ENCODE results near the gene LGMN.
"Not testable (repeated sequence)": the region's sequence is repeated elsewhere in the genome, so short reads cannot be mapped to it uniquely, and the experiment has no call there.

Gene LGMN

DNA sequence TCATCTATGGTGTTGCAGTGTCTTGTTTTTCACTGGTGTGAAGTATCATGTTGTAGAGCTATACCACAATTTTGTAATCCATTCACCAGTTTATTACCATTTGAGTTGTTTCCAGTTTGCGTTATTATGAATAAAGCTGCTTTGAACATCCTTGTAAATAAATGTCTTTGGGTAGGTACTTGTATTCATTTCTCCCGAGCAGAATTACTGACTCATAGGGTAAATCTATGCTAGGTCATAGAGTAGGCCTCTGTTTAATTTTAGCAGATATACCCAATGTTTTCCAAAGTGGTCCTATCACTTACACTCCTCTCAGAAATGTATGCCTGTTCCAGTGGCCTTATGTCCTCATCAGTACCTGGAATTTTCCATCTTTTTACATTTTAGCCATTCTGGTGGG, 39.1 kb upstream of the LGMN start:
- DNase-seq (ENCODE audit: low spot score) = no peak
- TF ChIP-seq, protein P1, sequence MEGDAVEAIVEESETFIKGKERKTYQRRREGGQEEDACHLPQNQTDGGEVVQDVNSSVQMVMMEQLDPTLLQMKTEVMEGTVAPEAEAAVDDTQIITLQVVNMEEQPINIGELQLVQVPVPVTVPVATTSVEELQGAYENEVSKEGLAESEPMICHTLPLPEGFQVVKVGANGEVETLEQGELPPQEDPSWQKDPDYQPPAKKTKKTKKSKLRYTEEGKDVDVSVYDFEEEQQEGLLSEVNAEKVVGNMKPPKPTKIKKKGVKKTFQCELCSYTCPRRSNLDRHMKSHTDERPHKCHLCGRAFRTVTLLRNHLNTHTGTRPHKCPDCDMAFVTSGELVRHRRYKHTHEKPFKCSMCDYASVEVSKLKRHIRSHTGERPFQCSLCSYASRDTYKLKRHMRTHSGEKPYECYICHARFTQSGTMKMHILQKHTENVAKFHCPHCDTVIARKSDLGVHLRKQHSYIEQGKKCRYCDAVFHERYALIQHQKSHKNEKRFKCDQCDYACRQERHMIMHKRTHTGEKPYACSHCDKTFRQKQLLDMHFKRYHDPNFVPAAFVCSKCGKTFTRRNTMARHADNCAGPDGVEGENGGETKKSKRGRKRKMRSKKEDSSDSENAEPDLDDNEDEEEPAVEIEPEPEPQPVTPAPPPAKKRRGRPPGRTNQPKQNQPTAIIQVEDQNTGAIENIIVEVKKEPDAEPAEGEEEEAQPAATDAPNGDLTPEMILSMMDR (IDR thresholded peaks at IDR 0.05; ENCODE audit: extremely low read depth, missing control alignments) = no peak

DNA sequence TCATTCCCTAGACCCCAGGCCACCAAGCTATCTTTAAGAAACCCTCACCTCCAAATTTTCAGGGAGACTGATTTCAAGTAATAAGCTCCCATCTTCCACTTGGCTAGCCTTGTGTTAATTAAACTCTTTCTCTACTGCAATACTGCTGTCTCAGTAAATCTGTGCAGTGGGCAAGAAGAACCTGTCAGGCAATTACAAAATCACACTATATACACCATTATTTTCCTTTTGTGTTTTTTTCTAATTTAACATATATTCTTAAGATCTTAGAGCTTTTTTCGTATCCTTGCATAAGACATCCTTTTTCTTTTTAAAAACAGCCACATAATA, 38.0 kb upstream of the LGMN start:
- TF ChIP-seq, protein P1 (IDR thresholded peaks at IDR 0.05; ENCODE audit: extremely low read depth, missing control alignments) = no peak
- DNase-seq (ENCODE audit: low spot score) = no peak

DNA sequence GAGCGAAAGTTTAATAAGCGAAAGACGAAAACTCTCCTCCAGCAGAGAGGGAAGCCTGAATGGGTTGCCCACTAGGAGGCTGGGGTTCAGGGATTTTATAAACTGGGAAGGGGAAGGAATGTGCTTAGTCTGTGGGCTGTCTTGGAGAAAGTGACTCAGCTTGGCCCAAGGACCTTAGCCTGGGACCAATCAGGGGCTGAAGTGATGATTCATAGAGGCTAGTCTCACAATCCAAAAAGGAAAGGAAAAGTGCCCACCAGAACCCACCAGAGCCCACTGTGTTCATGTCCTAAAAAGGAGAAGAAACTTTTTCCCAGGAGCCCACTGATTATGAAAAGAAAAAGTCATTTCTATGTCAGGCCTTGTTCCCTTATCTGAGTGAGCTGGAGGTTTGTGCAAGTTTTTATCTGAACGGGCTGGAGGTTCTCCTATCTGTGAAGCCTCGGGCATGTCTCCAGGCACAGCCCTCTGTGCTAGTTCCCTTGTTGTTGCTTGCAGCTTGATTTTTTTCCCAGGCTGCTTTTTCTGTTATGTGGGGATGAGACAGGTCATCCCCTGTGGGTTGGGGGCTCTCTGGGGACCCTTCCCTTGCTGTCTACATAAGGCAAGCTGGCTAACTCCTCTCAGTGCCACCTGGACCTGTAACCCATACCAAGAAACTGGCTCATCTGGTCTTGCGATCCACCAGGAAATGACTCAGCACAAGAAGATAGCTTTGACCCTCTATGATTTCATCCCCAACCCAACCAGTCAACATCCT, 37.4 kb upstream of the LGMN start:
- TF ChIP-seq, protein P1 (IDR thresholded peaks at IDR 0.05; ENCODE audit: extremely low read depth, missing control alignments) = no peak
- DNase-seq (ENCODE audit: low spot score) = no peak

DNA sequence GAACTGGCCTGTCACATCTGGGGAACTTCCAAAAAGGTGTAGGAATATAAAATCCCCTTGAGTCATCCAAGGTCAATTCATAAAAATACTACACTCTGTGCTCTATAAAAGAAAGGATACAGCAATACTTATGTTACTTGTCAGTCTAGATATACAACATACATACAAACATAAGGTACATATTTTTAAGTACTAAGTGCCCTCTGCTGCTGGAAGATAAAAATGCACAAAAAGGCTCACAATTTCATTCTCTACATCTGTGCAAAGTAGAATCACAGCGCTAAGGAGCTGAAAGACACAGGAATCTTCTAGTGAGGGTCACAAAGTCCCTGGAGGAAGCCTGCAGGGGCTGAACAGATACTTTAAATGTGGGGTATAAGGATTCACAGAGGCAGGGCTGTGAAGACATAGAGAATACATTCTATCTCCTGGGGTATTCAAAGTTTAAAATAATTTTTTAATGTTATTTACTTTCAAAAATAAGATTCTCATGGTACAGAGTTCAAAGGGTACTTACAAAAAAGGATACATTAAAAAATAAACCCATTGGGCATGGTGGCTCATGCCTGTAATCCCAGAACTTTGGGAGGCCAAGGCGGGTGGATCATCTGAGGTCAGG, 35.5 kb upstream of the LGMN start:
- TF ChIP-seq, protein P1 (IDR thresholded peaks at IDR 0.05; ENCODE audit: extremely low read depth, missing control alignments) = peak; percentile 62
- peak; percentile 44 for DNase-seq (ENCODE audit: low spot score)

DNA sequence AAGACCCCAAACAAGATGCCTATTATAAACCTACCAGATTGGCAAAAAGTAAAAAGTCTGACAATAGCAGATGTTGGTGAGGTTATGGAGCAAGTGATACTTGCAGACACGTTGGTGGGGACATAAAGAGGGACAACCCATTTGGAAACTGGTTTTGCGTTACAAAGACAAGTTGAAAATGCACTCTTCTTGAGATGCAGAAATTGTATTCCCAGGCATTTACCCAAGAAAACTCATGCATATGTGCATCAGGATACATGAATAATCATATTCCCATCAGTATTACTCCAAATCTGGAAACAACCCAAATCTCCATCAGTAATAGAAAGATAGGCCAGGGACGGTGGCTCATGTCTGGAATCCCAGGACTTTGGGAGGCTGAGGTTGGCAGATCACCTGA, 32.9 kb upstream of the LGMN start:
- TF ChIP-seq, protein P1 (IDR thresholded peaks at IDR 0.05; ENCODE audit: extremely low read depth, missing control alignments) = no peak
- no peak for DNase-seq (ENCODE audit: low spot score)

DNA sequence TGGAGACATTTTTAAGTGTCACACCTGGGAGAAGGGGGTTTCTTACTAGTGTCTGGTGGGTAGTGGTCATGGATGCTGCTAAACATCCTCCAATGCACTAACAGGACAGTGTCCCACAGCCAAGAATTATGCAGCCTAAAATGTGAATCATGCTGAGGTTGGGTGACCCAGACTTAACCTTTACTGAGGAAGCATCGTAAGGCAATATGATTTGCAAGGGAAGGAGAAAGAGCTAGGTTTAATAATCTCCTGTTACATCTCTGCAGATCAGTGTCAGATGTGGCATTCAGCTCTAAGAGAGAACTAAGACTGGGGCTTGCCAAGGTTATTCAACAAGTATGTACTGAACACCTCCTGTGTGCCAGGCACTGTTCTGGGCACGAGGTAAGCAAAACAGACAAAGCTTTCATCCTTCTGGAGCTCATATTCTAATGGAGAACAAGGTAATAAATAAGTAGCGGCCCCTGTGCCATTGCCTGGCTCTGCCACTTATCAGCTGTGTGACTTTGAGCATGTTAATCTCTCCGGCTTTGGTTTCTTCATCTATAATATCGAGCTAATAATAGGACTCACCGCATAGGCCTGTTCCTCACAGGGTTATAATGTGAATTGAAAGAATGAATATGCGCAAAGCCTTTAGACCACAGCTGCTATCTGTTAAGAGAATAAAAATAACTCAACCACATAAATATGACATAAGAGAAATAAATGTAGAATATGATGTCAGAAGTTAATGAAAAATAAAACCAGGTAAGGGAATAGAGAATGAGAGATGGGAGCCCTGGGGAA, 32.2 kb upstream of the LGMN start:
- DNase-seq (ENCODE audit: low spot score) = no peak
- TF ChIP-seq, protein P1 (IDR thresholded peaks at IDR 0.05; ENCODE audit: extremely low read depth, missing control alignments) = no peak

DNA sequence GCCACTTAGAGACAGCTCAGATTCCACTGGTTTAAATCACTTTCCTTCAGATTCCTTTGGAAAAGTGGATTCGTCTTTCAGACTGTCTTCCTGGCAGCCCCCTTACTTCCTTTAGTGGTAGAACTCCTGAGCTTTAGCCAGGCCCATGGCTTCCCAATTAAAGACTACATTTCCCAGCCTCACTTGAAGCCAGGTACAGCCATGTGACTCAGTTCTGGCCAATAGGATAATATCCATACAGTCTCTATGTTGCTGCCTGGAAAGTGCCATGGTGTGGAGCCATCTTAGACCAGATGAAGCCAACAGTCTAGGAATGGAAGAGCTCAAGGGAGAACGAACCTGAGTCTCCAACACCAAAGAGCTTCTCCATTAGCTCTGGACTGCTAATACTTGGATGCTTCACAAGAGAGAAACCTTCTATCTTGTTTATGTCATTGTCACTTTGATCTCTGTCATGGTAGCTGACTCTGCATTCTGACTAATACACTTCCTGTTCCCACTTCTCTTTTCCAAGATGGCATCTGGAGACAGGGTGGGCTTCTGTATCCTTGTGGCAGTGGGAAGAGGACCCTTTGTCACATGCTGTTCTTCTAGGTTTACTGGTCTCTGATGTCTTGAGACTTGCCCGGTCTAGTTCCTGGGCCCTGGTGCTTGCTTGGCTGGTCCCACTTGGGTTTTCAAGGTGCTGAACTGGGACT, 30.6 kb upstream of the LGMN start:
- not testable (repeated sequence) for DNase-seq (ENCODE audit: low spot score)

DNA sequence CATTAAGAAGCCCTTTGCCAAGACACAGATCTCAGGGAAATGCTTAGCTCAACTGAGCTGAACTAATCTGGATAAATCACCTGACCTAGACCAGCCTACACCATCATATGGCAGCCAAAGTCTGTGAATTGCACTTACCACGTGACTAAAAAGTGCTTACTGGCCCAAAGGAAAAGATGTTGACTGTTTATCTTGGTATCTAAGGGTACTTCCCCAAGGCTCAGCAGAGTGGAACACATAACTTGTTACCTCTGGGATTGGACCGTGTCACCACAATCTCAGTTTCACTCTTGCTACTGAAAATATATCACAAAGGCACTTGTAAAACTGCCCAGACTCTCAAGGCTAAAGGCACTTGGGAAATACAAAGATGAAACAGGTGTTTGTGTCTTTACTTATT, 26.9 kb upstream of the LGMN start:
- DNase-seq (ENCODE audit: low spot score) = peak; percentile 39

All from GM20000 (cell line).